Dermis blood vessel endothelial cell (primary cell): ENCODE measurements around the gene MYO10. TPM values are rescaled to one million over a fixed set of nuclear protein-coding genes. Genes with fewer than 3 reads are reported as not detected.
"Not testable (repeated sequence)": the region's sequence is repeated elsewhere in the genome, so short reads cannot be mapped to it uniquely, and the experiment has no call there.

ENCODE experiments used
- DNase-seq: peaks from one replicate; pipeline ENCODE4 v3.0.0; 2010
- total RNA-seq: library from RNA; depleted of rRNA; stranded (reverse); fragments of >200 nt; gene quantifications from 2 replicates; pipeline ENCODE4 v1.2.3, GENCODE V29; 2014

The MYO10 gene
- total RNA-seq, 1 donor from 2014 or later = 140 TPM

DNA sequence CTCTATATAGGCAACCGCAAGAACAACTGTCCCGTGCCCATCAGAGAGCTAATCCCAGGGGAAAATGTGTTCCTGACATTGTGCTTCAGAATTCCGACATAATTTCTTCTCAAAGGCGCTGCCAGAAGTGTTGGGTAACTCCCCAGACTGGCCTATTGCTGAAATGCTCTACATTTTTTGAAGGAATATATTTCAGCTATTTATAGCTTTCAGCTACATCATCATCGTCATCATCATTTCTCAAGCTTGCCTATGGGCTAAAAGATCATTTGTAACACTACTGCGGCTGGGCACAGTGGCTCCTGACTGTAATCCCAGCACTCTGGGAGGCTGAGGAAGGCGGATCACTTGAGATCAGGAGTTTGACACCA, 49.7 kb downstream of the MYO10 start:
- no peak for DNase-seq

DNA sequence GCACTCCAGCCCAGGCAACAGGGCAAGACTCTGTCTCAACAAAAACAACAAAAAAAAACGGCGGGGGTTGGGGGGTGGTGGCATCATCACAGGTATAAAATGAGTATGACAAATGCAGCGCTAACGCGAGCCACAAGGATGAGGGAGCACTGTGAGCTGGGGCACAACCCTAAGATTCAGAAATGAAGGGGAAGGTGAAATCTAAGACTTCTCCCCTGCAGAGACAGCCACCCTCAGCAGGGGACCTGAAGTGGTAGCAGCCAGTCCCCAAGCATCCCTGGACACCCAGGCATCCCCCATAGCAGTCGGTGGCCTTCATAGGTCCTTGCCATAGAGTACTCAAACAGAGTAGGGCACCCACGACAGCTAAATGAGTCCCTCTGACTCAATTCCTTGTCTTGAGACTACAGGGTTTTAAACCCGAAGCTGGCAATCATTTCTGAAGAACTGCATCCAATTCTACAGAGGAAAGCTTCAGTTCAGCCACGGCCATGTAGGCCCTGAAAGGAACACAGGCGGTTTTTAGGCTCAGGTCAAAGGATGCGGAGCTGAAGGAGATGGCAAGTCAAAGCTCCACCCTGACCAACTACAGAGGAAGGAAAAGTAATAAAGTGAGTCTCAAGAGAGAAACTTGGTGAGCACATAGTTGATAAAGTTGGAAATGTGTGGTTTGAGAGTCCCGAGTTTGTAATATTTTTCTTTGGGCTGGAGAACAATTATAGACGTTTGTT, 50.3 kb downstream of the MYO10 start:
- no peak for DNase-seq

DNA sequence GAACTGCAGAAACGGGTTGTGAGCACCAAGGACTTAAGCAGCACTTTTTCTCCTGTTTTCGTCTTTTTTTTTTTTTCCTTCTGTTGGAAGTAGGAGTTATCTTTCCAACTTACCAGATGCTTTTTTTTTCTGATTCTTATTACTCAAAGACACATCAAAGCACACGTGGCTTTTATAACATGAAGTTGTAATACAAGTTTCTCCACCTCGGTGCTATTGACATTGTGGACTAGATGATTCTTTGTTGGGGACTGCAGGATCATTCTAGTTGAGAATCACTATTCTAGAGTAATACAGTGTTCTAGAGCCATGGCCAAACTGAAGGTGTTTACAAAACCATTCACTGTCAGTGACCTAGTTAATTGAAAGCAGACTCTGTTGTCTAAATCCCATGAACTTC, 51.5 kb downstream of the MYO10 start:
- DNase-seq = no peak

DNA sequence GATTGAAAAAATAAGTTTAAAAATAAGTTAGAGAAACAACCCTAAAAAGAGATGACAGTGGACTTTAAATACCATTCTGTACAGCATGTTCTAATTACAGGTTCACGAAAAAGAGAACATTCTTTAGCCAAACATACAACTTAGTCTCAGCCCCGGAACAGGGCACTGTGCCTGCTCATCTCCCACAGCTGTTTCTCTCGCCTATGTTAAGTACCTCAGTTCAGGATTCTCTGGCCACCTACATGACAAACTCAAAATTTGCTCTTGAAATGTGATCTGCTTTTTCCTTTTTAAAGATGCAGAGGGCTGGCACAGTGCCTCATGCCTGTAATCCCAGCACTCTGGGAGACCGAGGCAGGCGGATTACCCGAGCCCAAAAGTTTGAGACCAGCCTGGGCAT, 52.3 kb downstream of the MYO10 start:
- no peak for DNase-seq

DNA sequence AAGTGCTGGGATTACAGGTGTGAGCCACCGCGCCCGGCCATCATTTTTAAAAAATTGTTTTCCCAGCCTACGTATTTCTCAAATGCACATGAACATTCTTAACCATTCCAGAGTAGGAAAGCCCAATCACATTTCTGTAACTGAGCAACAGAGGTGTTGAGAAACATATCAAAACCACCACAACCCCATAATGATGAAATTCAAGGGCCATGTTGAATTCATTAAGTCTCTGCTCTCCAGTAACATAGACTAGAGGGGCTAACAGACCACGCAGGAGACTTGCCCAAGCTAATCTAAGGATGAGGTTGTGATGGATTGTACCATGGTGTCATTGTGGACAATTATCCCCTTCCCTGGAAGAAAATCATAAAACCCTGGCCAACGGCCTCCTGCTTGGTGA, 52.9 kb downstream of the MYO10 start:
- no peak for DNase-seq

DNA sequence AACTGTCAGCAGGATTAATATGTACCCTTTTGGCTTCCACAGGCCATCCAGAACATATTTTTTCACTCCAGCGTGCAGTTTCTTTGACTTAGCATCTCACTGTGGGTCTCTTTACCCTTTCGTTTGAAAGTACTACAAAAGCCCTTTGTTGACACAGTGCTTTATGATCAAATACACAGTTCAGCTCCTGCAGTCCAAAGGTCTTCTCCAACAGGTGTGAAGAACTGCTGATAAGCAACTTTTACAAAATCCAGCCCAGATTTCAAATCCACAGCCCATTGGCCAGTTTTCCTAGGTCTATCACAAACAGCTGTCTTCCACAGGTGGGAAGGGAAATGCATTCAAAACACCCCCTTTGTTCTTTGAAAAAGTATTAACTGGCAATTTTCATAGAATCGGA, 54.8 kb downstream of the MYO10 start:
- DNase-seq = no peak

DNA sequence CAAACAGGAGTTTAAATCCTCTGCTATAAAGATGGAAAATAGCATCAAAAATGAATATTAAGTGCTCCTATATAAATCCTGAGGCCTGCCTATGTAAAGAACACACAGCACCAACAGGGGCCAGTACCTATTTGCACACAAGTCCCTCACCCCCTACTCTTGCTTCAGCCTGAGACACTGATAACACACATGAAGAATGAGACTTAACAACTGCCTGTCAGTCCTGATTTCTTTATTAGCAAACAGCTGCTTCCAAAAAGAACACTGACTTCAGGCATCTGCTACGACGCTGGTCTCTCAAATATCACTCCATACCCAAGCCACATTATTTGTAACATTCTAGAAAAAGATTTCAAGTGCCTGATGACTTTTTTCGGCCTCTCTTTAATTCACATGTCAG, 55.5 kb downstream of the MYO10 start:
- no peak for DNase-seq

DNA sequence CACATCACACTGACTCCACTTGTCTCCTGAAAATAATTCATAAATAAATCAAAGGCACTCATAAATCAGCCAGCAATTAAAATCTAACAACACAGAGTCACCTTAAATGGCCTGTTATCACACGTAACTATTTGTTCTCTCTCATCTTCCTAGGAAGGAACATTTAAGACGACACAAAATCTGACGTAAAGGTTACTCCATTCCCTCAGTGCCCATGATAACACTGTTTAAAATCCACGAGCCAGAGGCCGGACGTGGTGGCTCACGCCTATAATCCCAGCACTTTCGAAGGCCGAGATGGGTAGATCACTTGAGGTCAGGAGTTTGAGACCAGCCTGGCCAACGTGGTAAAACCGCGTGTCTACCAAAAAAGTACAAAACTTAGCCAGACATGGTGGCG, 56.4 kb downstream of the MYO10 start:
- DNase-seq = no peak

DNA sequence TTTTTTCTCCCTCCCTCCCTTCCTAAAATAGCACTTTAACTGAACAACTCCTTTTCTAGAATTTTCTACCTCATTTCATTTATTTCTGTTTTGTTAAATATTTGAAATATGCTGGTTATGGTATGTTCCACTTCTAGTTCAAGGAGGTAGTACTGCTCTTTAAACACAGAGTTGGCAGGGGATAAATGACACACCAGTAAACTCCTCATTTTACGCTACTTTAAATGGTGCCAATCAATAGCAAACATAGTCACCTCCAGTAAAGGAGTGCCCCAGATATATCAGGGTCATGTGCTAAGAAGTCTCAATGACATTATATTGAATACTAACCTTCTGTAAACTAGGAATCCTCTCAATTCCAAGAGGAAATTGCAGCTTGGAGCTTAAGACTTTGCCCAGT, 56.9 kb downstream of the MYO10 start:
- DNase-seq = no peak

DNA sequence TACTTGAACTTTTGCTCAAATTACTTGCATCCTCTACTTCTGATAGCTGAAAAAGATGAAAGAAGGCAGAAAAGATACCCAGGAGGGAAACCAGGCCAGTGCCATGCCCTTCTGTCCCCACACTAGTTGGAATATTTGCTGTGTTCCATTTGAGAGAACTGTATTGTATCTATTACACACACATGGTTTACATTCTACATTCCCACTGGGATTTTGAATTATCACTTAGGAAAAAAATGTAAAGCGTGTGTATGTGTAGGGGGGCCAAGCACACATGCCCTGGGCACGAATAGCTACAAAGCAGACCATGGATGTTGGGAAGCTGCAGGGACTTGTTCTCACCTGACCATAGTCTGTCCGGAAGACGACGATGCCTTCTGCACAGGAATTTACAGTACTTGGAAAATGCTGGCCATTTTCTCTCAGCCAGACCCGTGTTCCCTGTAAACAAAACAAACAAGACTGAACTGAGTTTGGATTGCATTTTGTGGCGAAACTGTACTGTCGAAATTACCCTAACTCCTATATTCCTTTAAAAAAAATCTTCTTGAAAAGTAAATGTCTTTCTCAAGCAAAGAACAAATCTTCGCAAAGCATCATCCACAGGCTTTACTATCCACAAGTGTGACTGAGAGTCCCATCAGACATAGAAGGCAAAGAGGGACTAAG, 58.7 kb downstream of the MYO10 start:
- DNase-seq = no peak

DNA sequence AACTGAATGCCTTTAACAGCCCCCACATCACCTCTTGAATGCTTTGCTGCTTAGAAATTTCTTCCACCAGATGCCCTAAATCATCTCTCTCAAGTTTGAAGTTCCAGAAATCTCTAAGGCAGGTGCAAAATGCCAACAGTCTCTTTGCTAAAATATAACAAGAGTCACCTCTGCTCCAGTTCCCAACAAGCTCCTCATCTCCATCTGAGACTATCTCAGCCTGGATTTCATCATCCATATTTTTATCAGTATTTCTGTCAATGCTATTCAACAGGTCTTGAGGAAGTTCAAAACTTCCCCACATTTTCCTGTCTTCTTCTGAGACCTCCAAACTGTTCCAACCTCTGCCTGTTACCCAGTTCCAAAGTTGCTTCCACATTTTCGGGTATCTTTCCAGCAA, 61.7 kb downstream of the MYO10 start:
- not testable (repeated sequence) for DNase-seq

DNA sequence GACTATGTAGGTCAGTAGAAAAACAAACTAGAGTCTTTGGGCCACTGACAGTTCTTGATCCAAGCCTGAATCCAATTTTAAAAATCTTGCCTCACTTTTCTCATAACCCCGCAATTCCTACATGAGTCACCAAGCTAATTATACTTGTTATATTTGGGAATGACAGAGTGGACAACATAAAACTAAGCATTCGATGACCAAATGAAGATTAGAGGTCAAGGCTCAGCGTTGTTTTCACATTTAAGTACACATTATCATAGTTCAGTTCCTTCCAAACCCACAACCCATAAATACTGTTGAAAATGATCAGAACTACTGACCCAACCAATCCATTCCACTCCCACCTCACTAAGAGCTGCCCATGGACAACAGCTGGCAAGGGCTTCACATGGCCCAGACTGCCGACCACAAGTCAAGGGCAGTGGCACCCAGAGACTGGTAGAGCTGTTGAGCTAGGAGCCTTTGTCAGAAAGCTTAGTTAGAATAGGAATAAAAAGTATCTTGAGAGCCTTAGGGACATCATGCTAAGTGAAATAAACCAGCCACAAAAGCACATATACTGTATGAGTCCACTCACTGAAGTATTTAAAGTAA, 64.2 kb downstream of the MYO10 start:
- no peak for DNase-seq

DNA sequence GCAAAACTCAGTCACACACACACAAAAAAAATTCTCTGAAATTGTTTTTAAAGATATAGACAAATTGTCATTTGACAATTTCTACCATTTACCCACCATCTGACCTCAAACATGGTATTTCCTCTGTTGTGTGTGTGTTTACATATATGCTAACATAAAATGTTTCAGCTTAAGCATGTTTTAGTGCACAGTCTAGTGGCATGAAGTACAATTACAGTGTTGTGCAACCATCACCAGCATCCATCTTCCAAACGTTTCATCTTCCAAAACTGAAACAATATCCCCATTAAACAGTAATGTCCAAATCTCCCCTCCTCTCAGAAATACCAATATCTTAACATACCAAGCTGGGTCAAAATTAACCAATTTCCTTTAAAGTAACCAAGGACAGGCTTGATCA, 65.2 kb downstream of the MYO10 start:
- DNase-seq = no peak

DNA sequence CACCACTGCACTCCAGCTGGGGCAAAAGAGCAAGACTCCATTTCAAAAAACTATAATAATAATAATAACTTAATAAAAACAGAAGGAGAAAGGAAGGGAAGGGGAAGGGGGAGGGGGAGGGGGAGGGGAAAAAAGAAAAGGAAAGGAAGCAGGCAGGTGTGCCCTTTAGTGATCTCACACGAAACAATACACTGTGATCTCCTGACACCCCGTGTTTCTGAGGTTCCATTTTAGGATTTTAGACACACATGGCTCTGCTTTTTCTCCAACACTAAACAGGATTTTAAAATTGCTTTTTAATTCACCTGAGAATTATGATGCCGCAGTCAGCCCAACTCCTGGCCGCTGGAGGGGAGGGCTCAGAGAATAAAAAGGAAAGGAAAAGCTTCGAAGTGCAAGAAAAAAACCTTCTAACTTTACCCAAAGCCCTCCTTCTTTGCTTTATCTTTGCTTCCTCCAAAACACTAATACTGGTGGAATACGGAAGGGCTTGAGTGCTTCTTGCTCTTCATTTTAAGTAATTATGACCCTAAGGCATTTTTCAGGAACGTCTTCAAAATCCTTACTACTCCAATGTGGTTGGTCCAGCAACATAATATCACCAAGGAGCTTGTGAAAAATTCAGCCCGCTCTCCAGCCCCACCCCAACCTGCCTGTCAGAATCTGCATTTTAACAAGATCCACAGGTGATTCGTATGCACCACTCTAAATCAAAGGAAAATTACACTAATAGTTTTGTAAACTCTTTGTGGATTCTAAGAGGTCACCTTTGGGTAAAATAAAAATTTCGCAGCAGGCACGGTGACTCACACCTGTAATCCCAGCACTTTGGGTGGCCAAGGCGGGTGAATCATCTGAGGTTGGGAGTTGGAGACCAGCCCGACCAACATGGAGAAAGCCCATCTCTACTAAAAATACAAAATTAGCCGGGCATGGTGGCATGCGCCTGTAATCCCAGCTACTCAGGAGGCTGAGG, 66.0 kb downstream of the MYO10 start:
- no peak for DNase-seq

DNA sequence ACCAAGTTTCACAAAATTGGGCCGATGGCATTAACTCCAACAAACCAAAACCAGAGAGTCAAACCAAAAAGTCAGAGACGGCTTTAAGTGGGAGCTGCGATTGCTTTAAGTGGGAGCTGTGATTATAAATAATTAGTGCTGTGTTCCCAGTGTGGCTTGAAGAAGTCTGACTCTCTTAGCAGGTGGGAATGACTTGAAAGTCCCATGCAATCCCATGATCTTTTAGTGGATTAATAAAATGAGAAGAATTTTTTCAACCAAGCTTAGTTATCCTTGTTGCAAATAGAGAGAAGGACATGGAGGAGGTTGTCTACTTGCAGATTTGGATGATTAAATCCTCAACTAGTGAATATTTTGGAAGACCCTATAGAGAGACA, 68.5 kb downstream of the MYO10 start:
- DNase-seq = no peak

DNA sequence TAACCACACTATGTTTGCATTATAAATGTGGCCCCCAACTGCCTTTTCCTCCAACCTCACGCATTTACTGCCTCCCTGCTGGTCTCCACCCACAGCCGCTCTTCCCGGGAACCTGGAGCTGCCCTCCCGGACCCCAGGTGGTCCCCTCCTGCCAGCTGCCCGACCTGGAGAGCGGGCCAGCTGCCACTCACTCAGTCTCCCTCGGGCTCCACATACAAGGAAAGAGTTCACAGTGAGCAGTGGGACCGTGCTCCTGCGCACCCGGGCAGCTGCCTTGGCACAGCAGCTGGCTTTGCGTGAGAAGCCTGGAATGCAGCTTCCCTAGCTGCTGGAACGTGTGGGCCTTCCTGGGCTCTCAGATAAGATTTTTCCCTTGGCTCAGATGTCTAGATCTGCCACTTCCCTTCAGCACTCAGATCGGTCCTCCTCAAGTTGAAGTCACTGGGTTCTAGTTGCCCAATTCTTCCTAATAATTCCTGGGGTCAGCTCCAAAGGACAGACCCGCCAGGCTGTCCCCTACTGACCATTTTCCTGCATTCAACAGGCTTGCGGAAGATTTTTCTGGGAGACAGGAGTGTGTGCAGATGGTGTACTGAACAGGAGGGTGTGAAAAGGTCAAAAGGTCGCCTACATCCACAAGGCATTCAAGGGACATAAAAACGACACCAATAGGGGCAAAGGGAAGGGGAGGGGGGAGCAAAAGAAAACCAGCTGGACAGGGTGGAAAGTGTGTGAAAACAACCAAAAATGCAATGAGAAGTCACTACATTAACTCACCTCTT, 69.1 kb downstream of the MYO10 start:
- DNase-seq = no peak

DNA sequence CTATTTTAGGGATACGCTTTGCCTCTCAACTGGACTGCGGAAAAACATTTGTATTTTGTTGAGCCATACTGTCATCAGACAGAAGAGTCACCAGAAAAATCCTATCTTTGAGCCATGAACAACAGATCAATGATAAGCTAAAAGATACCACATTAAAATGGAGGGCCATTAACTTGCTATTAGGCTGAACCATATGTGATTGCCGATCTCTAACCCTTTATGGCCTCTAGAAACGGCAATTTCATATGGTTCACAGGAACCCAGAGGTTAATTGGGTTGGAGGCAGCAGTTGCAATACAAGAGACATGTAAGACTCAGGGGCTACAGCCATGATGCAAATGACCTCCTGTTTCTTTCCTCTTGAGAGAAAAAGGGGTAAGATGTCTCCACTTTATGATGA, 69.8 kb downstream of the MYO10 start:
- DNase-seq = no peak

DNA sequence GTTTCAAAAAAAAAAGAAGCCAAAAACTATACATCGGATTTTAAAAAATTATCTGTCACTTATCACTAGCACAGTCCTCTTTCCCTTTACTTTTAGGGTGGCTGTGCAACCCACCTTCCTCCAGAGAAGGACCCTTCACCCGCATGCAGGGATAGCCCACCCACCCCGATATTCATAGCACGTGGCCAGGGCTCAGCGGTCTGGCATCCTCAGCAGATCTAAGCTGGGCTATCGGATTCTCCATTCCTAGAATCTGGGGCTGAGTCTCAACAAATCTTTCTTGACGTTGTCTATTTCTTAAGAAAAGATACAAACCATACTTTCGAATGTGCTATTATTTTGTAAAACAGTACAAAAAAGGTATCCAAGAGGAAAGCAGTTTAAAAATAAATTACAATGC, 70.9 kb downstream of the MYO10 start:
- no peak for DNase-seq

DNA sequence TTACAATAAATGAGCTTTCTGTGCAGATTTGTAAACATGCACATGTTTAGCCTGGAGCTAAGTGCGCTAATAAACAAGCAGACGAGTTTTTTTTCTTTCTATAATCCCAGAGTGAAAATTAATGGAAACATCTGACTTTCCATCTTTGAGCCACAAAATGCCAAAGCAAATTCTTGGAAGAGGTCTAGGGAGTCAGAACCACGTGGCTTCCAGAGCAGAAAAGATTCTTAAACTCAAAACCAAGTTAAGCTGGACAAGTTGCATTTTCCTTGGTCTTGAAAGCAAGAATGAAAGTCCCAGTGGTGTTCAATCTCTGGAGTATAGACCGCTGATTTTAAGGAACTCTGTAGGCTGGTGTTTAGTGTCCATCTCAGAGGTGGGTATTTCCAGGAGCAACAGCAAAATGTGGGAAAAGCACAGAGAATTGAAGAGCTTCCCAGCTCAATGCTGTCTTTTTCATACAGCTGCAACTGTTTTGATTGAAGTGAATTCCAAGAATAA, 71.4 kb downstream of the MYO10 start:
- no peak for DNase-seq

DNA sequence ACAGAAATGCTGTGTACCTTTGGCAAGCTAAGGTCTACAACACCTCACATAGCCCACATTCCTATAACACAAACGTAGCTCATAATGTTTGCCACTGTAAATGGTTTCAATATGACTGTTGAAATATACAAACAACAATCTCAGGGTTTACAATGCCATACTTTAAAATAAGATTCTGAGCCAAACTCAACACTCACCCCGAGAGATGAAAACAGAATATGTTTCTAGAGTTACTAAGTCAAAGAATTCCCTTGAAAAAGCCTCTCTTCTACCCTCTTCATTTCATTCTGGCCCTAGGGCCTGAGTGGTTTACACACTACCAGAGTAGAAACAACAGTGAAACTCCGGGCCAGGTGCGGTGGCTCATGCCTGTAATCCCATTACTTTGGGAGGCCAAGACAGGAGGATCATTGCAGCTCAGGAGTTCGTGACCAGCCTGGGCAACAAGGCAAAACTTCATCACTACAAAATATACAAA, 72.6 kb downstream of the MYO10 start:
- no peak for DNase-seq

DNA sequence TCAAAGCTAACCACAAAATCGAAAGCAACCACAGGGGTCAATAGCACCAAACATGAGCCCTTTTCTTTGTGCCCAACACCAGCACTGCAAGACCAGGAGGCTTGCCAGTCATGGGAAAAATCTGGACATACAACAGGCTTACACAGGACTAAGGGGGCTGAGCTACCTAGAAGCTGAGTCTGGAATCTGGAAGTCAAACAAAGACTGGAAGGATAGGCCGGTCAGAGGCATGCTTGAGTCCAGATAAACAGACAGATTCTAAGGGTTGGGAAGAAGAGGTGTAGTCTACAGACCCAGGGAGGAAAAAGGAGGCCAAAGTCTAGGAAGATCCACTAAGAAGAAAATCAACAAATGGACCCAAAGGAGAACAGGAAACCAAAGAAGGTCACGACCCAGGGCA, 73.3 kb downstream of the MYO10 start:
- DNase-seq = no peak

DNA sequence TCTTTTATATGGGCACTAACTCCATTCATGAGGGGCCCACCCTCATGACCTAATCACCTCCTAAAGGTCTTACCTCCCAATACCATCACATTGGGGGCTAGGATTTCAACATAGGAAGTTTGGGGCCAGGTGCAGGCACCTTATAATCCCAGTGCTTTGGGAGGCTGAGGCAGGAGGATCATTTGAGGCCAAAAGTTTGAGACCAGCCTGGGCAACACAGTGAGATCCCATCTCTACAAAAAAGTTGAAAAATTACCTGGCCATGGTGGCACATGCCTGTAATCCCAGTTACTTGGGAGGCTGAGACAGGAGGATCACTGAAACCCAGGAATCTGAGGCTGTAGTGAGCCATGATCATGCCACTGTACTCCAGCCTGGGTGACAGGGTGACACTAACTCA, 76.7 kb downstream of the MYO10 start:
- no peak for DNase-seq
